Stimulated activated CD8-positive, alpha-beta memory T cell treated with anti-CD3 and anti-CD28 coated beads, Interleukin-12 subunit alpha, Interleukin-12 subunit beta, amount 100 ng/mL, for 1 hour (primary cell): Measurements from ENCODE around the gene LRR1.
"Not testable (repeated sequence)": the region's sequence is repeated elsewhere in the genome, so short reads cannot be mapped to it uniquely, and the experiment has no call there.

Source experiments
- DNase-seq: peaks from one replicate; pipeline ENCODE4 v3.0.0-alpha.2; 2020; ENCODE audit warnings: low read depth

The LRR1 gene, protein sequence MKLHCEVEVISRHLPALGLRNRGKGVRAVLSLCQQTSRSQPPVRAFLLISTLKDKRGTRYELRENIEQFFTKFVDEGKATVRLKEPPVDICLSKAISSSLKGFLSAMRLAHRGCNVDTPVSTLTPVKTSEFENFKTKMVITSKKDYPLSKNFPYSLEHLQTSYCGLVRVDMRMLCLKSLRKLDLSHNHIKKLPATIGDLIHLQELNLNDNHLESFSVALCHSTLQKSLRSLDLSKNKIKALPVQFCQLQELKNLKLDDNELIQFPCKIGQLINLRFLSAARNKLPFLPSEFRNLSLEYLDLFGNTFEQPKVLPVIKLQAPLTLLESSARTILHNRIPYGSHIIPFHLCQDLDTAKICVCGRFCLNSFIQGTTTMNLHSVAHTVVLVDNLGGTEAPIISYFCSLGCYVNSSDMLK

DNA sequence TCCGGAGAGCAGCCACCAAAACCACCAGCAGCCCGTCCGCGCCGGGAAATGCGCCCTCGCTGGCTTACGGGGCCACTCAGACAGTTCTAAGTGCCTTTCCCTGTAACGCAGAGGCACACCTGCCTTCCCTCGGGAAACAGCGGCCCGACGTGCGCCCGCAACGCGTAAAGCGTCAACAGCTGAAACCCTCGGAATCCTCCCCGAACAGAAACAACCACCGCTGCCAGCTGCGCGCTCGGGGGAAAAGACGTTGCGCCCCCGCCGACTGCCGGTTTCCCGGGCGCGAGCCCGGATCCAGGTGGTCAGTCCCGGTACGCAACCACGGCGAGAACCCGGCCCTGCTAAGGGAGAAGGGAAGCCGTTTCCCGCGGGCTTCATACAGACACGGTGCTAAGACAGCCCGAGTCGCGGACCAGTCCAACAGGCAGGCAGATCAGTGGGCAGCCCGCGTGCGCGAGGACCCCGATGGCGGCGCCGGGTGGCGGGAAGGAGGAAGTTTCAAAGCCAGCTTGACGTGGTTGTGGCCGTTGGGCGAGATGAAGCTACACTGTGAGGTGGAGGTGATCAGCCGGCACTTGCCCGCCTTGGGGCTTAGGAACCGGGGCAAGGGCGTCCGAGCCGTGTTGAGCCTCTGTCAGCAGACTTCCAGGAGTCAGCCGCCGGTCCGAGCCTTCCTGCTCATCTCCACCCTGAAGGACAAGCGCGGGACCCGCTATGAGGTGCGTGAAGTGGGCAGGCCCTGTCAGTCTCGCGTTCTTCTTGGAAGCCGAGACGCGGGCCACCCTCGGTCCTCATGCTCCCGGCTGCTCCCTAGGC, at the start of gene LRR1:
Gene LRR1, plus strand, starts transcription at position 456 of the 816 bp plus-strand sequence. Its CDS starts 81 bp downstream, at position 537.
- DNase-seq = peak; percentile 72

- no peak for DNase-seq
These were observed 49.3 kb upstream of the LRR1 start for GRCh38 chr14:49549446-49549845.

- no peak for DNase-seq
These were observed 48.9 kb upstream of the LRR1 start for GRCh38 chr14:49549881-49550280.

- no peak for DNase-seq
These were observed 48.2 kb upstream of the LRR1 start for GRCh38 chr14:49550286-49551184.

DNA sequence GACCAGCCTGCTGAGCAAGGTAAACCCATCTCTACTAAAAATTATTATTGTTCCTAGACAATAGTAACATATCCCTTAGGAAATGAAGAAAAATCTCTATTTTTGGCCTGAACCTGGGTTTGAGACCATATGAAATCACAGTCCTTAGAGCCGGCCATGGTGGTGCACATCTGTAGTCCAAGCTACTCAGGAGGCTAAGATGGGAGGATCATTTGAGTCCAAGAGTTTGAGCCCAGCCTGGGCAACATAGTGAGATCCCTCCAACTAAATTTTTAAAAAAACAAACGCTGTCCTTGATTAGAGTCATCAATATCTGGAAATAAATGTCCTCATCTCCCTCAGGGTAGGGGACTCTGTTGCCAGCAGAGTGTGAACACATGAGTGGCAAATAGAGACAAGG, 47.2 kb upstream of the LRR1 start:
- DNase-seq = no peak

GRCh38 chr14:49553106-49553505, 45.6 kb upstream of the LRR1 start:
- DNase-seq = no peak

DNA sequence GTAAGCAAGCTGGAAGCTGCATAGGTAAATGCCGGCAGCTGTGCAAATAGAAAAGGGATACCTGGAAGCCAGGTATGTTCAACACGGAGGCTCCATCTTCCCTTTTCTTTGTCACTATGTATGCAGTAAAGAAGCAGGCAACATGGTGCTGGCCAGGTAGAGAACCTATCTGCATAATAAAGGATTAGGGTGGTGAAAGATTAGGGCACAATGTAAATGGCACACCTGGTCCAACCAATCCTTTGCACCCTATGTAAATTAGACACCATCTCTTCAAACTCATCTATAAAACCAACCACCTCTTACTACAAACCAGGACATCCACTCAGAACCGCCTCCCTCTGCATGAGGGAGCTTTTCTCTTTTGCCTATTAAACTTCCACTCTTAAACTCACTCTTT, 44.8 kb upstream of the LRR1 start:
- no peak for DNase-seq

- no peak for DNase-seq
These were observed 38.6 kb upstream of the LRR1 start for GRCh38 chr14:49559979-49560768.

GRCh38 chr14:49566714-49567113, 32.0 kb upstream of the LRR1 start:
- no peak for DNase-seq

DNA sequence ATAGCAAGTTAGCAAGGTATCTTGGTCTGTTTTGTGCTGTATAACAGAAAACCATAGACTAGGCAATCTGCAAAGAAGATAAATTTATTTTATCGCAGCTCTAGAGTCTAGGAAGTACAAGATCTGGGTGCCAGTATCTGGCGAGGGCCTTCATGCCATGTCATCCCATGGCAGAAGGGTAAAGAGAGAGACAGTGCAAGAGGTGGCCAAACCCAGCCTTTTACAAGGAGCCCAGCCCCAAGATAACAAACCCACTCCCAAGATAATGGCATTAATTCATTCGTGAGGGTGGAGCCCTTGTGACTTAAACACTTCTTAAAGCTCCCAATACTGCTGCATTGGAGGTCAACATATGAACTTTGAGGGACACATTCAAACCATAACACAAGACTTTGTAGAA, 29.5 kb upstream of the LRR1 start:
- DNase-seq = no peak

DNA sequence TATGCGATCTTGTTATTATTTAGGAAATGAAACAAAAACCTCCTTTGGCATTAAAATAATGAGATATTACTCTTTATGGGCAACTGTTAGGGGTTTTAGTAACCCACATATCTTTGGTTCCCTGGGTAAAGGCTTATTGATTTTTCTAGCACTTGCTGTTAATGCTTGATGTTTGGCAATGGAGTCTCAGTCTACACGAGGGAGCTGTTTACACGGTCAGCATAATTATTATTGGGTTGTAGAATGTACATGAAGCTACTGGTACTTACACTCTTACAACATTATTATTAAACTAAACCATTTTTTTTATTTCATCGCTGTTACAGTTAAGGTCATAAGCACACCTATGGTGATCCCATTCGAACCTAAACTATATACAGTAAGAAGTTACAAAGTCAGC, 24.7 kb upstream of the LRR1 start:
- no peak for DNase-seq

DNA sequence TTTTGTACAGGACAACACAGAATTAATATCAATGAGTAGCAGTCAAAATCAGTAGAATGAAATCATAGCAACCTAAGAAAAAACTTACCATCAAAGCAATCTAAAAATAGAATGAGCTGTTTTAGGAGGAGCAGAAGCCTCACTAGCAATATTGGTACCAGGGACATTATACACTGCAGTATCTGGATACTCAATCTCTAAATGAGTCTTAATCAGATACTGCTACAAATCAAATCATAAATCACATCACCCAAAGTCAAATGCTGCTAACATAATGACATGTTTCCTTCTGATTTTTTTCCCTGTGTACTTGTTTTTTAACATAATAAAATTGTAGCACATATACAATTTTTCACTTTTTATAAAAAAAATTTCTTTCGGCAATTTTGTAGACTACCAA, 20.6 kb upstream of the LRR1 start:
- DNase-seq = no peak

GRCh38 chr14:49579841-49580240, 18.9 kb upstream of the LRR1 start:
- DNase-seq = no peak

DNA sequence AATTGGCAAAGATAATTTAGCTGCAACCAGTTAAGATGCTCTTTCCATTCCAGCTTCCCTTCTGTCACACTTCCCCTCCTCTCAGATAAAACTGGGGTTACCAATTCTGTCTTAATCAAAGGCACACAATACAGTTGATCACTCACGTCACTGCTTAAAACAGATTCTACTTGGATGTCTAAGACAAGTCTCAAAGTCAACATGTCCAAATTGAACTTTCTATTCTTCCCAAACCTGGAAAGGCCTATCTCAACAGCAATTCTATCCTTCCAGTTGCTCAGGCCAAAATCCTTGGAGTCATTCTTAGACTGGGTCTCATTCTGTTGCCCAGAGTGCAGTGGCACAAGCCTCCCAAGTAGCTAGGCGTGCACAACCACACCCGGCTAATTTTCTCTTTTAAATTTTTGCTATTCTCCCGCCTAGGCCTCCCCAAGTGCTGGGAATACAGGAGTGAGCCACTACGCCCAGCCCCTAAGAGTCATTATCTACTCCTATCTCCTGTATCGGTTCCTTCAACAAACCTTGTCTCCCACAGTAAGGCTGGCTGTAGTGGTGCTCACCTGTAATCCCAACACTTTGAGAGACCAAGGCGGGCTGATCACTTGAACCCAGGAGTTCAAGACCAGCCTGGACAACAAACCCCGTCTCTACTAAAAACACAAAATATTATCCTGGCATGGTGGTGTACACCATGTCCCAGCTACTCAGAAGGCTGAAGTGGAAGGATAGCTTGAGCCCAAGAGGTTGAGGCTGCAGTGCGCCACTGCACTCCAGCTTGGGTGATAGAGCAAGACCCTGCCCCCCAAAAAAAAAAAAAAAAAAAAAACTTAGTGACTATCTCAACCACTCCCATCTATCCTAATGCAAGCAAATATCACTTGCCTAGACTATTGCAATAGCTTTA, 17.3 kb upstream of the LRR1 start:
- no peak for DNase-seq

DNA sequence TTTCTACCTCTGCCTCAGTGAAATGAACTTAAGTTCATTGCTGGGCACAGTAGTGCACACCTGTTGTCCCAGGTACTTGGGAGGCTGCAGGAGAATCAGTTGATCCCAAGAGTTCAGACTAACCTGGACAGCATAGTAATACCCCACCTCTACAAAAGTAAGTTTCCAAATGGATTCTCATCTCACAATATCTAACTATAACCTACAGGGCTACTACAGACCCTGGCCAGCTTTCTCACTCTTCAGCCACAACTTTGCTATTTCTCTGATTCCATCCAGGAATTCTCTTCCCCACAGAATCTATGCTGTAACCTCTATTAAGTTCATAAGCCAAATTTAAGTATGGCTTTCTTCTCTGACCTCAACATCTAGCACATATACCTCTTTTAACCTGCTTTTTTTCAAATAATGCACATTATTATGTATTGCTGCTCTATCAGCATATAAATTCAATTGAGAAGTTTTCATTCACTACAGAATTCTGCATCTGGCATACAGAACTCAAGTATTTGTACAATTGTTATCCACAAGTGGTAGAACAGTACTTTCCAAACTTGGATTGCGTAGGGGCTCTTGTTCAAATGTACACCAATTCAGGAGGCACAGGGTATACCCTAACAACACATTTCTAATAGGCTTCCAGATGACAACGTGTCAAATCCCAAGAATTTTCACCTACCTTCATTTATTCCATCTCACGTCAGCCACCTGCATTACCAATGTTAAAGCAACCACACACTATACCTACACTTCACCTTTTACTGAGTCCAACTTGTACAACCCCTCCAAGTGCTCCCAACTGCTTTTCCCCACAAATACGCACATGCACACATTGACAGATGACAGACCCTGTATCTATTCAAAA, 16.4 kb upstream of the LRR1 start:
- no peak for DNase-seq

- DNase-seq = no peak
These were observed 15.1 kb upstream of the LRR1 start for GRCh38 chr14:49583629-49584028.

DNA sequence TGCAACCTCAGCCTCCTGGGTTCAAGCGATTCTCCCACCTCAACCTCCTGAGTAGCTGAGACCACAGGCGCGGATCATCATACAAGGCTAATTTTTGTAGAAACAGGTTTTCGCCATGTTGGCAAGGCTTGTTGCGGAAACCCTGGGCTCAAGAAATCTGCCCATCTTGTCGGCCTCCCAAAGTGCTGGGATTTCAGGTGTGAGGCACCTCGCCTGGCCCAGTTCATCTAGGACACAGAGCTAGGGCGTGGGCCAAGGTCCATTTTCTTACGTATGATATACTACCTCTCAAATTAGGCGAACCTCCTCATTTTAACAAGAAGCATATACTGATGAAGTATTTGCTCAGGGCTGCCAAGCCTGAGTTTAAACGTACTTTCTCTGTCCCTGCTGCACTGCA, 14.7 kb upstream of the LRR1 start:
- no peak for DNase-seq

GRCh38 chr14:49584981-49585640, 13.6 kb upstream of the LRR1 start:
- DNase-seq = not testable (repeated sequence)
